Measurements from ENCODE around the gene LDLRAD2. TPM values are rescaled to one million over a fixed set of nuclear protein-coding genes. Genes with fewer than 3 reads are reported as not detected.

Gene LDLRAD2
- total and polyA plus RNA-seq, 2 of the 8 experiments (the other 6 are each of a cell fraction or from before 2014, with no cell fraction given), result 0.48 to 0.74 TPM

DNA sequence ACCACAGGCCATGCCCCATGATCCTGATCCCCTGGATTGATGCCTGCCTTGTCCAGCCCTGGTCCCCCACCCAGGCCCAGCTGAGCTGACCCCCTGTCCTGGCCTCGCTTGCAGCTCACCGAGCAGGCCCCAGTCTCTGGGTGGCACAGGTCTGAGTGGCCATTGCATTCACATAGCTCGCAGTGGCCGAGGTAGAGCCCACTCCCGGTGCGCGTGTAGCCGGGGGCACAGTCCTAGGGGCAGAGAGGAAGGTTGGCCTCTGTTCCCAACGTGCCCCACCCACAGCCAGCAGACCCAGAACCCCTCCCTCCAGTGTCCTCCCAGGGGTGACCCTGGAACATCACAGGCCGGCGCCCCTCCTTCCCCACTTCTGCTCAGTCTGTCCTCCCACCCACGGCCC, 51.9 kb downstream of the LDLRAD2 start:
- no peak overlapping the region for H4K8ac ChIP-seq (ENCODE audit: extremely low read depth, insufficient read depth, low read length)
- H2BK12ac ChIP-seq (ENCODE audit: low read depth, low read length), result no peak overlapping the region
- H4K5ac ChIP-seq (ENCODE audit: insufficient read length, low read depth, low read length), result no peak overlapping the region
- POLR2A ChIA-PET (ENCODE audit: partially characterized antibody), result no interaction called here
- FAIRE-seq (no peak), DNase-seq (ENCODE audit: low read depth in 1 of 2, low spot score in 2 of 2) (no peak)
- peaks cover 7 to 13% (median 9%) of the 10 kb centered on the region in 4 experiments; a peak in 6 of 7 replicates for H3K4me1 ChIP-seq (replicated peaks in 1 of 4; ENCODE audit: control insufficient read depth in 3 of 4, insufficient read depth in 4 of 4, low read length in 3 of 4)
- H4K91ac ChIP-seq (replicated peaks; ENCODE audit: insufficient read length, low read length), result no peak overlapping the region
- H3K27ac ChIP-seq (ENCODE audit: low read depth, low read length), result no peak overlapping the region
- H4K20me1 ChIP-seq (replicated peaks in 1 of 2; ENCODE audit: control insufficient read depth in 1 of 2, insufficient read depth in 2 of 2, low read length in 2 of 2), result peaks cover 0 to 5% of the 10 kb centered on the region in 2 experiments
- no peaks in the 10 kb centered on the region for H3K23me2 ChIP-seq (ENCODE audit: low read depth, low read length)
- 94% methylated on average over 12 of the region's 12 CpGs; no CpG with 5 or more reads in 1 of the 2 experiments for WGBS, 2 experiments (ENCODE audit: extremely low coverage in 1 of 2, insufficient coverage in 1 of 2, insufficient read length in 1 of 2, insufficient replicate concordance in 2 of 2, low coverage in 1 of 2, low lambda C conversion rate in 2 of 2, missing lambda C conversion rate in 1 of 2)
- no peak overlapping the region for H2BK120ac ChIP-seq (replicated peaks; ENCODE audit: low read depth, low read length)
- H3K27me3 ChIP-seq (replicated peaks in 1 of 4; ENCODE audit: control insufficient read depth in 3 of 4, extremely low read depth in 1 of 4, insufficient read depth in 3 of 4, low read length in 3 of 4), result no peaks in the 10 kb centered on the region
- H3K14ac ChIP-seq (ENCODE audit: insufficient read length), result no peak overlapping the region
- H3K36me3 ChIP-seq (ENCODE audit: control insufficient read depth in 2 of 4, insufficient read depth in 4 of 4, low read length in 3 of 4), result peaks cover 7 to 39% (median 28%) of the 10 kb centered on the region in 4 experiments
- no peak overlapping the region for H2BK20ac ChIP-seq (ENCODE audit: low read length)
- TF ChIP-seq SUZ12 (IDR thresholded peaks at IDR 0.05; ENCODE audit: low read length) (no peak), RBBP5 (IDR thresholded peaks at IDR 0.05; ENCODE audit: borderline replicate concordance, low read depth, low read length) (no peak), CREB1 (IDR thresholded peaks at IDR 0.05) (no peak), SIN3A (conservative IDR thresholded peaks at IDR 0.05 in 1 of 2, IDR thresholded peaks at IDR 0.05 in 1 of 2; ENCODE audit: low read depth in 1 of 2, low read length in 2 of 2) (no peak), EZH2 (IDR thresholded peaks at IDR 0.05; ENCODE audit: low read depth, low read length, severe bottlenecking) (no peak), RFX5 (IDR thresholded peaks at IDR 0.05; ENCODE audit: borderline replicate concordance, low read depth, low read length) (no peak), CBX5 (IDR thresholded peaks at IDR 0.05; ENCODE audit: low read depth, low read length) (no peak), POLR2AphosphoS5 (IDR thresholded peaks at IDR 0.05; ENCODE audit: low read depth, low read length) (no peak), HDAC6 (IDR thresholded peaks at IDR 0.05; ENCODE audit: low read depth, low read length) (no peak), SRF (IDR thresholded peaks at IDR 0.05; ENCODE audit: low read depth, low read length) (no peak)
- H3K9ac ChIP-seq (replicated peaks in 1 of 4; ENCODE audit: extremely low read depth in 1 of 4, low read depth in 3 of 4, low read length in 3 of 4), result no peak overlapping the region
- no peak overlapping the region for H3K4me2 ChIP-seq (ENCODE audit: insufficient read depth in 1 of 2, low read depth in 2 of 2, low read length in 2 of 2)
- H3K4ac ChIP-seq (replicated peaks; ENCODE audit: insufficient read length, low read depth, low read length), result no peak overlapping the region
- H3K79me1 ChIP-seq (ENCODE audit: low read depth, low read length), result no peaks in the 10 kb centered on the region; the same call in 1 of the 2 replicates
- CTCF ChIA-PET (ENCODE audit: partially characterized antibody), result interaction anchor here (2.1 kb wide), 1 partner anchor 99 kb away, joined by 8 read pairs; no protein-coding TSS in a partner anchor
- H2BK5ac ChIP-seq (ENCODE audit: low read depth, low read length), result no peak overlapping the region
- H3K9me3 ChIP-seq (ENCODE audit: insufficient read depth in 2 of 2, low read depth in 1 of 2, low read length in 1 of 2), result no peaks in the 10 kb centered on the region
- H3K79me2 ChIP-seq (ENCODE audit: control insufficient read depth in 1 of 2, insufficient read depth in 2 of 2, low read length in 2 of 2), result no peaks in the 10 kb centered on the region
- H2AK5ac ChIP-seq (ENCODE audit: low read depth, low read length), result no peak overlapping the region
- no peak overlapping the region for H3K4me3 ChIP-seq (ENCODE audit: extremely low read depth in 1 of 4, insufficient read depth in 2 of 4, low read depth in 3 of 4, low read length in 4 of 4)
- no peak overlapping the region for H3K23ac ChIP-seq (ENCODE audit: insufficient read length)
- no peak overlapping the region for H2AFZ ChIP-seq (ENCODE audit: low read length)
- no peak overlapping the region for H2BK15ac ChIP-seq (ENCODE audit: low read length)
- peak overlapping the region; percentile 16 for H3K56ac ChIP-seq (replicated peaks; ENCODE audit: insufficient read length, low read depth, low read length)
- no peak overlapping the region for H3K18ac ChIP-seq (ENCODE audit: extremely low read depth, low read length)

Measured in H1 (cell line).